Measurements from ENCODE around the gene FLT1.

Gene FLT1

GRCh38 chr13:28380319-28380718 lies 114.6 kb downstream of the FLT1 start:
- no peak for DNase-seq (ENCODE audit: low spot score)

DNA sequence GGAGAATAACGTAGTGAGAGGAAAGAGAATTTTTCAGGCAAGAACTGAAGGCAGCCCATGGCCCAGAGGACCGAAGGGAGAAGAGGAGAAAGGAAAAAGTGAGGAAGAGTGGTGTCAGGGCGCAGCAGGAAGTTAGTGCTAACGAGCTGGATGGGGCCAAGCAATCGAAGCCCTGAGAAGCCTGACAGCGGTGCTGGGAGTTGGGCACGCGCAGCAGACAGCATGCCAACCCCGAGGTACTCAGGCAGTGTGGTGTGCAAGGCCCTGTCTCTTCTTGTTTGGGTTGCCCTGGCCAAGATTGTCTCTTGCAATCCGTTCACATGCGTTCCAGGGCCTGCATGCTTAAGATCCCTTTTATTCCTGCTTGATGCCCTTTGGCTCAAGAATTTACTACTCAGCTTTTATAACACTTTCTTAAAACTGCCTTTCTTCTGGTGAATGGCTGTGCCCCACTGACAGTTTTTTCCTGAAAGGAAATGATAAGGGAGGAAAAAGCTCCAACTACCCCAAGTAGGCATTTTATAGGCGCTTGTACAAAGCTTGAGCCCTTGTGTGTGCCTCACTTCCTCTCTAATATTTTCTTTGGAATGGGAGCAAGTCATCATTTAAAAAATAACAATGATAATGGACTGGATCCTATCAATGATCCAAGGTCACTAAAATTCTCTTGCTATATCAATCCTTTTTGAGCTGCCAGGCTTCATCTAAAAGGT lies 115.4 kb downstream of the FLT1 start:
- DNase-seq (ENCODE audit: low spot score), result no peak

- DNase-seq (ENCODE audit: low spot score), result no peak
These were observed 118.3 kb downstream of the FLT1 start for GRCh38 chr13:28376604-28377003.

DNA sequence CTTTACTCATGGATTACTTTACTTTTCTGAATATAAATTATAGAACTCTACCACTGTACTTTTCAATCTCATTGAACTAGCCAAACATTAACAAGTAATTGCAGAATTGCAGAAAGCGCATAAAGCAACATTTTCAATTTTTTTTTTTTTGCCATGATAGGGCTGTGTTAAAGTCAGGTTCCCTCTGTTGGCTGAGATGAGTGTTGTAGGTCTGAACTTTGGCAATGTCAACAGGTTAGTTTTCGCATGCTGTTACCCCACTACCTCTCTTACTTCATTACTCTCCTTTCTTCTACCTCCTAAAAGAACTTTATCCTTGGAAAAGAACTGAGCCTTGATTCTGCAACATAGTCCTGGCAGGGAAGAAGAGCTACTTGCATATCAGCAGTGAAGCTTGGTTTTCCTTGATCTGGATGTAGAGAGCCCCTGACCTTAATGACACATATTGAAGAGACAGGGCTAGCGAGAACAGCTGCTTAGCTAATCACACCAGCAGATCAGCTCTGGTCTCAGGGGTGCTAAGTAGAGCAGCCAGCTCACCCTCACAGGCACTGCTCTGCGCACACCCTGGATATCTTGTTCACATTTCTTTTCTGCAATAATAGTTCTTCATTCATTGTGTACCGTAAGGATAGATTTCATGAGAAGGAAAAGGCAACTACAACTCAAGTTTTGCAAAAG lies 119.5 kb downstream of the FLT1 start:
- peak; percentile 33 for DNase-seq (ENCODE audit: low spot score)

DNA sequence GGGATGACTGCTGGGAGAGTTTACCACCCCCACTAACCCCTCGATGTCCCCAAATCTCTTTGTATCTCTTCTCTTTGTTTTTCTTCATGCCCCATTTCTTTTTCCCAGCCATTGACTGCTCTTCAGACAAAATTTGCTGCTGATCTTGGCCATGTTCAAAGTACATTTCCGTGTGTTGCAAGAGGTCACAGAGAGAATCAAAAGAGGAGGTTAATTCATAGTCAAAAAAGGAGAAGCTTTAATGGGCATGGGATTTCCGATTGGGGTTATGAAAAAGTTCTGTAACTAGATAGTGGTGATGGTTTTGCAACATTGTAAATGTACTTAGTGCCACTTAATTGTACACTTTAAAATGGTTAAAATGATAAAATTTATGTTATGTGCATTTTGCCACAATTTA lies 121.1 kb downstream of the FLT1 start:
- DNase-seq (ENCODE audit: low spot score), result no peak

- DNase-seq (ENCODE audit: low spot score), result no peak
These were observed 124.5 kb downstream of the FLT1 start for GRCh38 chr13:28370448-28370847.

- DNase-seq (ENCODE audit: low spot score), result no peak
These were observed 136.2 kb downstream of the FLT1 start for GRCh38 chr13:28358708-28359107.

DNA sequence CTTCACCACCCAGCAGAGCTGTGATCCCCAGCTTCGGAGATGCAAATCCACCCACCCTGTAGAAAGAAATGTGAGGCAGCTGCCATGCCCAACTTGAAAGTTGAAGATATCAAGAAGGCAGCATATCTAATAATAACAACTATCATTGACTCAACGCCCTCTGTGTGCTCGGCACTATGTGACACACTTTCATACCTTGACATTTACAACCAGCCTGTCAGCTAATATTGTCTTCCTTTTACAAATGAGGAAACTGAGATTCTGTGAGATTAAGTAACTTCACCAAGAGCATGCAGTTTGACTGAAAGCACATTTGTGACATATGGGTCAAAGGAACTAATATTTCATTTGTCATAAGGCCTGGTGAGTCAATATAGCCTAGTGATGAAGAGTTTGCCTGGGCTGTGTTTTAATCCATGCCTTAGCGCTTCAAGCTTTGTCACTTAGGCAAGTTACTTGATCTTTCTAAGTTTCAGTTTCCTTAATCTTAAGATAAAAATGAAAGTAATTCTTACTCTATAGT lies 137.0 kb downstream of the FLT1 start:
- no peak for DNase-seq (ENCODE audit: low spot score)

DNA sequence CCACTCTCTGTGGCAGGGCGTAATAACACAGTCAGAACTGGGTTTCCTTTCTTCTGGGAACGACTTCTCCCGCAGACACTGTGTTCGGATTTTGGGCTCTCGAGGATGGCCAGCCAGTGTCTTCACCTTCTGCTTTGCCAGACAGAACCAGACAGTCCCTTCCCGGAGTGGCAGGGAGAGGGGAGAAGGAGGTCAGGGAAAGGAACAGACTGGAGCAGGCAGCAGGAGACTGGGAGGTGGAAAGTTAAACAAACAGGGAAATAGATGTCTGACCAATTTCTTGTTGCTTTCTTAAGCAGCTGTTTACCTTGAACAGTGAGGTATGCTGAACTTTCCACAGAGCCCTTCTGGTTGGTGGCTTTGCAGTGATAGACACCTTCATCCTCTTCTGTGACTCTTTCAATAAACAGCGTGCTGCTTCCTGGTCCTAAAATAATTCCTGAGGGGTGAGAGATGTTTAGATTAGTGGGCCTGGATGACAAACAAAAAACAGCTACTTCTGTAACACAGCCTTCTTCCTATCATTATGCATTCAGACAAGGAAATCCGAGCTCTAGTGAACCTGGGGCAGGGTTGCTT lies 137.6 kb downstream of the FLT1 start:
- DNase-seq (ENCODE audit: low spot score), result no peak

GRCh38 chr13:28356561-28357021 lies 138.3 kb downstream of the FLT1 start:
- DNase-seq (ENCODE audit: low spot score), result no peak

GRCh38 chr13:28355822-28356371 lies 139.0 kb downstream of the FLT1 start:
- DNase-seq (ENCODE audit: low spot score), result no peak

DNA sequence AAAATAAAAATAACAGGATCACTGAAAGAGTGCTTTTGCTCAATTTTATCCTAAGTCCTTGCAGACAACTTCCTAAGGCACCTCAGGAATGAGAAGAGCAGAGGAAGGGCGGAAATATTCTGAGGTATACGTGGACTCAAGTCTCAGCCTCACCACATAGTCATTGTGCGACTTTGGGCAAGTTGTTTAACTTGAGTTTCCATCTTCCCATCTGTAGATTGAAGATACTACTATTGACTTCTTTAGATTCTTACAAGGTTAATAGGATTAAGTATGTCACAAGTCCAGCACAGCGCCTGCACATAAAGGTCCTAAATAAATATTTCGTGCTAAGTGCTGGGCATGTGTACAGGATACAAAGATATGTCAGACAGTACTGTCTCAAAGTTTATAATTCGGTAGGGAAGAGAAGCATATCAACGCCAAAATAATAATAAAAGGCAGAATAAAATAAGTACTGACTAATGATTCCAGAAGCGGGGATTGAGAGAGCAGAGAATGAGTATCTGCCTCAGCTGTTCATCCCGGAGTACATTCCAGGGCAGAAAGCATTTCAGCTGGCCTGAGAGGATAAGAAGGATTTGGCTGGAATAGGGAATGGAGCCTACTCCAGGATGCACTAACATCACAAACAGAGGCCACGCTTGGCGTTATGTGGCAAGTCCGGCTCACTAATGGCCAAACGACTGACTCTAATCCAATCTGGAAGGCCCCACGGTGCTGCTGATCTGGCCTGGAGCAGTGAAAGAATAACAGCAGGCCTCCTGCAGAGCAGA lies 139.7 kb downstream of the FLT1 start:
- DNase-seq (ENCODE audit: low spot score), result no peak

DNA sequence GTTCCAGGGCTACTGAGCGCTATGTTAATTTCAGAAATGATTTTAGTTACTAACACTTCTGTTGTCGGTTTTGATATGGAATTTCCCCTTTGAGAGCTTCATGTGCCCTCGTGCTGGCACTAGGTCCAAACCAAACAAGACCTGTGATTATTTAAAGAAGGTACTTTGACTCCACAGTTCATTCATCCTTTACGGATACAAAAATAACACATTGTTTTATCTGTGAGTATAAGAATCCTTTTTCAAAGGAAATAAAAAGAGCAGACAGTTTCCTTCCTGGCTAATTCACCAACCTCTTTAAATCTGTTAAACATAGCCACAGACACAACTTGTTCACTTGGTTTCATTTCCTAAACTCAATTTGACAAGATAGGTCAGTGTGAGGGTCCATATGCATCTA lies 141.2 kb downstream of the FLT1 start:
- no peak for DNase-seq (ENCODE audit: low spot score)

- no peak for DNase-seq (ENCODE audit: low spot score)
These were observed 144.8 kb downstream of the FLT1 start for GRCh38 chr13:28349907-28350654.

GRCh38 chr13:28349371-28349770 lies 145.6 kb downstream of the FLT1 start:
- no peak for DNase-seq (ENCODE audit: low spot score)

GRCh38 chr13:28347456-28348371 lies 147.2 kb downstream of the FLT1 start:
- no peak for DNase-seq (ENCODE audit: low spot score)

DNA sequence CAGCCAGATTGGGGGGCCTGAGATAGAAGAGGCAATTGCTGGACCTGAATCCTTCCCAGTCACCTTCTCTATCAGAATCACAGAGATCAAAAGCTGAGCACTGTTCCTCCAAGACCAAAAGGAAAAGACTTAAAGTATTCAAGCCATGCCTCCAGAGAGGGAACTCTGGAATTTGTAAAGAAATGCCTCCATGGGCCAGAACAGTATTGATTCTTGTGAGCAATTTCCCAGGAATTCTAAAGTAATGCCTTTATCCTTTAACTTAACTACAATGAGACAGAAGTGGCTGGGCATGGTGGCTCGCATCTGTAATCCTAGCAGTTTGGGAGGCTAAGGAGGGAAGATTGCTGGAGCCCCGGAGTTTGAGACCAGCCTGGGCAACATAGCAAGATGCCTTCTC lies 148.8 kb downstream of the FLT1 start:
- DNase-seq (ENCODE audit: low spot score), result no peak

- no peak for DNase-seq (ENCODE audit: low spot score)
These were observed 150.8 kb downstream of the FLT1 start for GRCh38 chr13:28344163-28344562.

DNA sequence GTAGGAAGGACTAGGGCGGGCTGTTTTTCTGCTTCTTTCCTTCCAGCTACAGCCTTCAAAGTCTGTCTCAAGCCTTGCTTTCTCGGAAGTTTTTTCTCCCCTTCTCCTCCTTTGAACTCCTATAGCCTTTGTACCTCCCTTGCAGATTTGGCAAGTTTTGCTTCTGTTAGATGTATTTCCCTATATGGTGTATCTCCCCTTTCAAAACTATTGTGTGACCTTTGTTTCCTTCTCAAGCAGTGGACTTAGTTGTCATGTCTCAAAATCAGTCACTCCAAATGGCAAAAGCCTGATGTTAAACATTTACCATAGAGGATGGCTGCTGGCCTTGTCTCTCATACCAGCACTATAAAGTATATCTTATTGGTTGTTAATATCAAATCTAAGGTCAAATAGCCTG lies 152.7 kb downstream of the FLT1 start:
- DNase-seq (ENCODE audit: low spot score), result no peak

DNA sequence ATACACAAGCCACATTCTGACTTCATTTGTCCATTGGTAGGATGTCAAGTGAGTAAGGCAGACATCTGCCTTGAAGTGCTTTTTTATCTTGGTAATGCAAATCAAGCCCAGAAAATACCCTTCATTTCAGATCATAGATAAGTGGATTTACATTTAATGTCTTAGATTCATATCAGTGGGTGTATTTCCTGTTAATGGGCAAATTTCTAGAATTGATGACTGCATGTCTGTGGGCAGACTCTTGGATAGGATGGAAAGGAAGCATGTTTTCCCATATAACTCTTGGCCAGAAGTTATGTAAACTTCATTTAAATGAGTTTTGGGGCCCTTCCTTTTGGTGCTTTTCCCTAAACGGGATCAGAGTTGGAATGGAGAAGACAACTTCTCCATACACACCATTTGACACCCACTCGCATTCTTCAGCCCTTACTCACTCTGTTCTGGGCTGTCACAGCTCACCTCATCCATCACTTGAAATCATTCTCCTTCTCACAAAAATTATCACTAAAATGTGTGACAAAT lies 154.6 kb downstream of the FLT1 start:
- DNase-seq (ENCODE audit: low spot score), result no peak

All from D341Med (cell line).